Measurements from ENCODE around the gene APOBEC3C.

- no peak for TF ChIP-seq CTCF (IDR thresholded peaks at IDR 0.05)
- TF ChIP-seq POLR2A (IDR thresholded peaks at IDR 0.05), result no peak
These were observed 27.4 kb upstream of the APOBEC3C start for GRCh38 chr22:38986629-38987028.
